ENCODE measurements around the gene EXOC4. TPM values are rescaled to one million over a fixed set of nuclear protein-coding genes. Genes with fewer than 3 reads are reported as not detected.

The EXOC4 gene
- total RNA-seq, 3 donors from 2014 or later: 88.3 to 136 (median 99.6) TPM

GRCh38 chr7:133371616-133372015 is 118.7 kb downstream of the EXOC4 start:
- H3K27ac ChIP-seq: no peak overlapping the region
- H3K36me3 ChIP-seq: no peaks in the 10 kb centered on the region
- no peaks in the 10 kb centered on the region for H3K27me3 ChIP-seq
- intact Hi-C loops (cut with DNase I; ENCODE audit: low total_unique reads): no loop called here
- no peaks in the 10 kb centered on the region for H3K9me3 ChIP-seq
- DNase-seq (ENCODE audit: low spot score in 2 of 2): no peak
- H3K4me1 ChIP-seq: no peaks in the 10 kb centered on the region
- no peak overlapping the region for H3K4me3 ChIP-seq
- no peak for TF ChIP-seq CTCF (IDR thresholded peaks at IDR 0.05)
- no peak for TF ChIP-seq POLR2A (IDR thresholded peaks at IDR 0.05)
- TF ChIP-seq POLR2AphosphoS5 (IDR thresholded peaks at IDR 0.05): no peak

GRCh38 chr7:133372337-133372736 is 119.5 kb downstream of the EXOC4 start:
- no peaks in the 10 kb centered on the region for H3K27me3 ChIP-seq
- intact Hi-C loops (cut with DNase I; ENCODE audit: low total_unique reads): no loop called here
- H3K36me3 ChIP-seq: no peaks in the 10 kb centered on the region
- DNase-seq (ENCODE audit: low spot score in 2 of 2): no peak
- no peak overlapping the region for H3K4me3 ChIP-seq
- H3K4me1 ChIP-seq: no peaks in the 10 kb centered on the region
- H3K27ac ChIP-seq: no peak overlapping the region
- TF ChIP-seq POLR2A (IDR thresholded peaks at IDR 0.05) (no peak), CTCF (IDR thresholded peaks at IDR 0.05) (no peak), POLR2AphosphoS5 (IDR thresholded peaks at IDR 0.05) (no peak)
- no peaks in the 10 kb centered on the region for H3K9me3 ChIP-seq

GRCh38 chr7:133376514-133376913 is 123.6 kb downstream of the EXOC4 start:
- no peak overlapping the region for H3K4me3 ChIP-seq
- TF ChIP-seq POLR2A (IDR thresholded peaks at IDR 0.05) (no peak), POLR2AphosphoS5 (IDR thresholded peaks at IDR 0.05) (no peak), CTCF (IDR thresholded peaks at IDR 0.05) (no peak)
- intact Hi-C loops (cut with DNase I; ENCODE audit: low total_unique reads): no loop called here
- no peaks in the 10 kb centered on the region for H3K4me1 ChIP-seq
- no peaks in the 10 kb centered on the region for H3K36me3 ChIP-seq
- no peaks in the 10 kb centered on the region for H3K27me3 ChIP-seq
- peaks cover 0 to 8% of the 10 kb centered on the region in 2 donors for H3K9me3 ChIP-seq
- H3K27ac ChIP-seq: no peak overlapping the region
- DNase-seq (ENCODE audit: low spot score in 2 of 2): no peak

- H3K36me3 ChIP-seq: no peaks in the 10 kb centered on the region
- TF ChIP-seq POLR2AphosphoS5 (IDR thresholded peaks at IDR 0.05) (no peak), CTCF (IDR thresholded peaks at IDR 0.05) (no peak), POLR2A (IDR thresholded peaks at IDR 0.05) (no peak)
- no peak overlapping the region for H3K4me3 ChIP-seq
- no peak for DNase-seq (ENCODE audit: low spot score in 2 of 2)
- intact Hi-C loops (cut with DNase I; ENCODE audit: low total_unique reads): no loop called here
- no peaks in the 10 kb centered on the region for H3K4me1 ChIP-seq
- H3K27ac ChIP-seq: no peak overlapping the region
- no peaks in the 10 kb centered on the region for H3K27me3 ChIP-seq
- peaks cover 0 to 8% of the 10 kb centered on the region in 2 donors for H3K9me3 ChIP-seq
Observed at GRCh38 chr7:133381965-133382364, 129.1 kb downstream of the EXOC4 start.

- Histone ChIP-seq H3K27me3 (no peaks in the 10 kb centered on the region), H3K9me3 (peaks cover 0 to 8% of the 10 kb centered on the region in 2 donors), H3K4me3 (no peak overlapping the region), H3K27ac (no peak overlapping the region), H3K36me3 (no peaks in the 10 kb centered on the region), H3K4me1 (no peaks in the 10 kb centered on the region)
- intact Hi-C loops (cut with DNase I; ENCODE audit: low total_unique reads): no loop called here
- TF ChIP-seq POLR2AphosphoS5 (IDR thresholded peaks at IDR 0.05) (no peak), CTCF (IDR thresholded peaks at IDR 0.05) (no peak), POLR2A (IDR thresholded peaks at IDR 0.05) (no peak)
- DNase-seq (ENCODE audit: low spot score in 2 of 2): no peak
Observed at GRCh38 chr7:133382775-133383559, 130.1 kb downstream of the EXOC4 start.
